ENCODE measurements around the gene YY1AP1. TPM values are rescaled to one million over a fixed set of nuclear protein-coding genes. Genes with fewer than 3 reads are reported as not detected.
"Not testable (repeated sequence)": the region's sequence is repeated elsewhere in the genome, so short reads cannot be mapped to it uniquely, and the experiment has no call there.

The YY1AP1 gene
- total RNA-seq, 3 donors from 2014 or later: 107 to 156 (median 155) TPM

DNA sequence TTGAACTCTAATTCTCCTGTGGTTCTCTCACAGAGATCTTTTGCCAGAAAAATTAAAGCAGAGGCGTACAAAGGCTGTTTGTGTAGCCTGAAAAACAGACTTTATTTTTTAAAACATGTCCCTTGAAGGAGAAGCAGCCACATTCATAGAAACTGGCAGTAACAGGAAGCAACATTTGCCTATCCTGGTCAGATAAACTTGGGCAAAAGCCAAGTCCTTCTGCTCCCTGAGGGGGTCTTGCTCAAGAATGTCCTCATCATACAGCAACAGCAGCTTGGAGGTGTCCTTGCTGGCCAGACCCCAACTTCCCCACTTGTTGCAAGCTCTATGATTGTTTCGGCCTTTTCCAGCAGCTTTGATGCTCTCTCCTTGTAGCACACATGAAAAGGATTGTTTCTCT, 42.3 kb downstream of the YY1AP1 start:
- peak overlapping the region; percentile 73 to 87 for H3K27ac ChIP-seq
- DNase-seq (ENCODE audit: low spot score in 2 of 2): peak in 1 of 2 donors; percentile 92

GRCh38 chr1:155645648-155646047, 42.9 kb downstream of the YY1AP1 start:
- Histone ChIP-seq H3K4me3 (peak overlapping the region in 1 of 3 donors; percentile 22), H3K27me3 (no peaks in the 10 kb centered on the region), H3K36me3 (no peaks in the 10 kb centered on the region), H3K9me3 (peaks cover 0 to 6% of the 10 kb centered on the region in 2 donors), H3K27ac (peak overlapping the region; percentile 73 to 87), H3K4me1 (no peaks in the 10 kb centered on the region)
- intact Hi-C loops (cut with DNase I; ENCODE audit: low total_unique reads): no loop called here
- TF ChIP-seq, protein P1, sequence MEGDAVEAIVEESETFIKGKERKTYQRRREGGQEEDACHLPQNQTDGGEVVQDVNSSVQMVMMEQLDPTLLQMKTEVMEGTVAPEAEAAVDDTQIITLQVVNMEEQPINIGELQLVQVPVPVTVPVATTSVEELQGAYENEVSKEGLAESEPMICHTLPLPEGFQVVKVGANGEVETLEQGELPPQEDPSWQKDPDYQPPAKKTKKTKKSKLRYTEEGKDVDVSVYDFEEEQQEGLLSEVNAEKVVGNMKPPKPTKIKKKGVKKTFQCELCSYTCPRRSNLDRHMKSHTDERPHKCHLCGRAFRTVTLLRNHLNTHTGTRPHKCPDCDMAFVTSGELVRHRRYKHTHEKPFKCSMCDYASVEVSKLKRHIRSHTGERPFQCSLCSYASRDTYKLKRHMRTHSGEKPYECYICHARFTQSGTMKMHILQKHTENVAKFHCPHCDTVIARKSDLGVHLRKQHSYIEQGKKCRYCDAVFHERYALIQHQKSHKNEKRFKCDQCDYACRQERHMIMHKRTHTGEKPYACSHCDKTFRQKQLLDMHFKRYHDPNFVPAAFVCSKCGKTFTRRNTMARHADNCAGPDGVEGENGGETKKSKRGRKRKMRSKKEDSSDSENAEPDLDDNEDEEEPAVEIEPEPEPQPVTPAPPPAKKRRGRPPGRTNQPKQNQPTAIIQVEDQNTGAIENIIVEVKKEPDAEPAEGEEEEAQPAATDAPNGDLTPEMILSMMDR (IDR thresholded peaks at IDR 0.05): no peak
- TF ChIP-seq POLR2A (IDR thresholded peaks at IDR 0.05) (no peak), POLR2AphosphoS5 (IDR thresholded peaks at IDR 0.05) (no peak)
- peak in 1 of 2 donors; percentile 35 for DNase-seq (ENCODE audit: low spot score in 2 of 2)

More for the DNA sequence above, 42.3 kb downstream of the YY1AP1 start:
- Histone ChIP-seq H3K4me3 (peak overlapping the region in 1 of 3 donors; percentile 22), H3K9me3 (peaks cover 0 to 6% of the 10 kb centered on the region in 2 donors), H3K4me1 (no peaks in the 10 kb centered on the region), H3K27me3 (no peaks in the 10 kb centered on the region), H3K36me3 (no peaks in the 10 kb centered on the region)
- TF ChIP-seq, protein P1 (IDR thresholded peaks at IDR 0.05): no peak
- TF ChIP-seq POLR2AphosphoS5 (IDR thresholded peaks at IDR 0.05): peak in 2 of 3 donors; percentile 22 to 49
- intact Hi-C loops (cut with DNase I; ENCODE audit: low total_unique reads): no loop called here

DNA sequence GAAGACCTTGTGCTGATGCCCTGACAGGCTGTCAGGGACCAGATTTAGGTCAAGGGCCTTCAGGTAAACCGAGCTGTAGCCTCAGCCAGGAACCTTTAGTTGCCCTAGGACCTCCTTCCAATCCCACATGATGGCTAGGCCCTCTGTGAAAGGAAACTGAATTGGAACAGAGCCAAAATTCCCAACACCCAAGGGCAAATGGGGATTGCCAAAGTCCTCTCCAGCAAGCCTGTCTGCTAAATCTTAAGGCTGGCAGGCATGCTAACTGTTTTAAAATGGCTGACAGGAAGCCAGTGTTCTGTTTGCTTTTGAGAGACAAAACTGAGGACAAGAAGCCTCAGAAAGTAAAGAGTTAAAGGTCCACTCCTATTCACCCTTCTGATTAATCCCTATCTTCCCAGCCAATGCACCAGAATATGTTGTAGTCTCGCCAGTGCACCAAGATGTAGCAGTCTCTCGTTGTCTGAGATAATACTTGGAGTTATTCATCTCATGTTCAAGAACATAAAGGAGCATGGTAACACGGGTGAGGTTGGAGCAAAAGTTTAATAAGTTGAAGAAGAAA, 43.5 kb downstream of the YY1AP1 start:
- Histone ChIP-seq H3K36me3 (no peaks in the 10 kb centered on the region), H3K9me3 (peaks cover 0 to 6% of the 10 kb centered on the region in 2 donors), H3K4me3 (peak overlapping the region in 1 of 3 donors; percentile 22), H3K27me3 (no peaks in the 10 kb centered on the region), H3K4me1 (no peaks in the 10 kb centered on the region), H3K27ac (peak overlapping the region; percentile 73 to 87)
- peak in 1 of 2 donors; percentile 25 for DNase-seq (ENCODE audit: low spot score in 2 of 2)
- intact Hi-C loops (cut with DNase I; ENCODE audit: low total_unique reads): no loop called here
- TF ChIP-seq, protein P1 (IDR thresholded peaks at IDR 0.05): no peak
- TF ChIP-seq POLR2AphosphoS5 (IDR thresholded peaks at IDR 0.05): no peak
- no peak for TF ChIP-seq POLR2A (IDR thresholded peaks at IDR 0.05)

DNA sequence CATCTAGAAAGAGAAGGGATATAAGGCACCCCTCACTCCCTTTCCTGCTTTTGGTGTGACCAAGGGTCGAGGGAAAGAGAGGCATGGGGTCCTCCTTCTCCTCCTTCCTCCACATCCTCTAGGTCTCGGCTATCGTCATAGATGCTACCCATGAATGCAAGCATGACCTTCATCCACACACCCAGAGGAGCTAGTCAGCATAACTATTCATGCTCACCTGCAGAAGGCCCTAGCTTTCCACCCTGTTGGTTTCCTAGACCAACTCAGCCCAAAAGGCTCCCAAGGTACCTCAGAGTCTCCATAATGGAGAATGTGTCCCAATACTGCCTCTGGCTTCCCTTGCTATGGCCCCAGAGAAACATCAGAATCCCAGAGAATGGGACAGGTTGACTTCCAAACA, 45.3 kb downstream of the YY1AP1 start:
- intact Hi-C loops (cut with DNase I; ENCODE audit: low total_unique reads): no loop called here

GRCh38 chr1:155642559-155643180, 45.9 kb downstream of the YY1AP1 start:
- H3K4me1 ChIP-seq; DNase-seq (ENCODE audit: low spot score in 2 of 2); H3K27me3 ChIP-seq; H3K4me3 ChIP-seq; intact Hi-C loops (cut with DNase I; ENCODE audit: low total_unique reads); H3K27ac ChIP-seq; H3K36me3 ChIP-seq; H3K9me3 ChIP-seq: not testable (repeated sequence)

More for the DNA sequence above, 45.3 kb downstream of the YY1AP1 start:
- Histone ChIP-seq H3K27ac (no peak overlapping the region), H3K9me3 (peaks cover 0 to 6% of the 10 kb centered on the region in 2 donors), H3K36me3 (no peaks in the 10 kb centered on the region), H3K4me3 (no peak overlapping the region), H3K4me1 (no peaks in the 10 kb centered on the region), H3K27me3 (no peaks in the 10 kb centered on the region)
- TF ChIP-seq POLR2AphosphoS5 (IDR thresholded peaks at IDR 0.05) (no peak), POLR2A (IDR thresholded peaks at IDR 0.05) (no peak)
- TF ChIP-seq, protein P1 (IDR thresholded peaks at IDR 0.05): no peak
- no peak for DNase-seq (ENCODE audit: low spot score in 2 of 2)
